Mesendoderm (in vitro differentiated cells): ENCODE measurements around the gene DIAPH2.

Experiments used
- DNase-seq: peaks from one replicate; pipeline ENCODE4 v3.0.0; 2013
- H2AK5ac ChIP-seq: 2 replicates; pipeline ENCODE4 v1.6.1; 2013; ENCODE audit warnings: low read length, inconsistent platforms
- H2BK120ac ChIP-seq: 2 replicates; pipeline ENCODE4 v1.6.1; 2013; ENCODE audit warnings: low read depth, mild to moderate bottlenecking, low read length, moderate library complexity, mixed read lengths
- H2BK15ac ChIP-seq: replicated peaks from 2 replicates; pipeline ENCODE4 v1.6.1; 2013; ENCODE audit warnings: low read depth, mild to moderate bottlenecking, moderate library complexity
- H2BK5ac ChIP-seq: 2 replicates; pipeline ENCODE4 v1.6.1; 2013; ENCODE audit warnings: low read length, inconsistent platforms
- H3K18ac ChIP-seq: 2 replicates; pipeline ENCODE4 v1.6.1; 2013; ENCODE audit warnings: mild to moderate bottlenecking, low read length, mixed read lengths
- H3K23ac ChIP-seq: one replicate; pipeline ENCODE4 v1.6.1; 2013; ENCODE audit warnings: low read length
- H3K27ac ChIP-seq: 2 replicates; pipeline ENCODE4 v1.5.1; 2013; ENCODE audit warnings: low read depth, mild to moderate bottlenecking, inconsistent platforms, low read length, moderate library complexity
- H3K27me3 ChIP-seq: 2 replicates; pipeline ENCODE4 v1.6.1; 2013; ENCODE audit warnings: low read length, control low read depth, mild to moderate bottlenecking, inconsistent platforms; ENCODE audit not compliant: insufficient read depth, poor library complexity
- H3K36me3 ChIP-seq: 2 replicates; pipeline ENCODE4 v1.6.1; 2013; ENCODE audit warnings: low read length, inconsistent platforms; ENCODE audit not compliant: control insufficient read depth, insufficient read depth
- H3K4ac ChIP-seq: one replicate; pipeline ENCODE4 v1.6.1; 2013; ENCODE audit warnings: low read depth, mild to moderate bottlenecking, low read length, moderate library complexity
- H3K4me1 ChIP-seq: 2 replicates; pipeline ENCODE4 v1.6.1; 2013; ENCODE audit warnings: low read depth, low read length, inconsistent platforms; ENCODE audit not compliant: control insufficient read depth
- H3K4me2 ChIP-seq: 2 replicates; pipeline ENCODE4 v1.6.1; 2013; ENCODE audit warnings: low read length
- H3K4me3 ChIP-seq: 2 replicates; pipeline ENCODE4 v1.5.1; 2013; ENCODE audit warnings: mild to moderate bottlenecking, low read length
- H3K56ac ChIP-seq: one replicate; pipeline ENCODE4 v1.6.1; 2013; ENCODE audit warnings: low read length
- H3K79me1 ChIP-seq: 2 replicates; pipeline ENCODE4 v1.6.1; 2013; ENCODE audit warnings: low read length, inconsistent platforms
- H3K79me2 ChIP-seq: 2 replicates; pipeline ENCODE4 v1.6.1; 2013; ENCODE audit warnings: mild to moderate bottlenecking, low read length; ENCODE audit not compliant: control insufficient read depth, insufficient read depth
- H3K9ac ChIP-seq: 2 replicates; pipeline ENCODE4 v1.6.1; 2013; ENCODE audit warnings: low read length, inconsistent platforms
- H4K5ac ChIP-seq: one replicate; pipeline ENCODE4 v1.6.1; 2013; ENCODE audit warnings: low read length
- H4K8ac ChIP-seq: one replicate; pipeline ENCODE4 v1.6.1; 2013; ENCODE audit warnings: low read depth, mild to moderate bottlenecking, control low read depth, low read length, moderate library complexity
- WGBS: extraction: QIAGEN DNeasy Blood & Tissue Kit; methylation state at CpG from one replicate; pipeline ENCODE4 v1.1.7; 2013; ENCODE audit warnings: low lambda C conversion rate, missing lambda C conversion rate; ENCODE audit not compliant: insufficient coverage; ENCODE audit errors: extremely low coverage; 5-methylcytosine and 5-hydroxymethylcytosine counted together

DIAPH2 gene

GRCh38 chrX:97628807-97629596 is 944.4 kb downstream of the DIAPH2 start:
- no peak overlapping the region for H4K5ac ChIP-seq
- no peak overlapping the region for H3K56ac ChIP-seq
- no peaks in the 10 kb centered on the region for H3K4me1 ChIP-seq
- no peak overlapping the region for H2BK5ac ChIP-seq
- no peak for DNase-seq
- H3K79me2 ChIP-seq: no peaks in the 10 kb centered on the region
- H3K18ac ChIP-seq: no peak overlapping the region
- no peak overlapping the region for H2AK5ac ChIP-seq
- no peak overlapping the region for H3K4me3 ChIP-seq
- no peaks in the 10 kb centered on the region for H3K36me3 ChIP-seq
- H3K23ac ChIP-seq: no peak overlapping the region
- H3K27ac ChIP-seq: no peak overlapping the region
- no peak overlapping the region for H2BK120ac ChIP-seq
- no peak overlapping the region for H4K8ac ChIP-seq
- no peak overlapping the region for H3K9ac ChIP-seq
- H3K4me2 ChIP-seq: no peak overlapping the region
- H3K79me1 ChIP-seq: no peaks in the 10 kb centered on the region
- no CpG with 5 or more reads among the region's 6 CpGs for WGBS
- no peak overlapping the region for H2BK15ac ChIP-seq
- H3K4ac ChIP-seq: no peak overlapping the region
- H3K27me3 ChIP-seq: no peaks in the 10 kb centered on the region

DNA sequence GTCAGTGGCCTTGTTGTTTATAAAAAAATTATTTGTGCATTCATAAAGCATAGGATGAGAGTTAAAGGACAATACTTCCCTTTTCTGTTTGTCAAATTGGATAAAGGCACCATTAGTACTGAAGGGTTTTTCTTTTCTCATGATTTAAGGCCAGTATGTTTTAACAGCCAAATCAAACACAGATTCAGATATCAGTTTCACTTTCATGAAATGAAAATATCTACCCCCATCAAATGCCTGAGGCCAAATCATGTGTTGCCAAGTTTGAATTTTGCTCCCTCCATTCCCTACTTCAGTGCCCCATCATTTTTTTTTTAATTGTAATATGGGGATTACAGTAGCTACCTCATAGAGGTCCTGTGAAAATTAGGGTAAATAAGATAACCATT is 944.9 kb downstream of the DIAPH2 start:
- no peak for DNase-seq
- no peak overlapping the region for H3K23ac ChIP-seq

GRCh38 chrX:97633798-97634197 is 949.2 kb downstream of the DIAPH2 start:
- Histone ChIP-seq H2BK120ac (no peak overlapping the region), H3K4me2 (no peak overlapping the region), H3K79me2 (no peaks in the 10 kb centered on the region), H3K27ac (no peak overlapping the region), H4K5ac (no peak overlapping the region), H3K23ac (no peak overlapping the region), H2BK5ac (no peak overlapping the region), H3K79me1 (no peaks in the 10 kb centered on the region), H3K27me3 (no peaks in the 10 kb centered on the region), H3K36me3 (no peaks in the 10 kb centered on the region), H2AK5ac (no peak overlapping the region), H3K4me3 (no peak overlapping the region), H3K4ac (no peak overlapping the region), H3K9ac (no peak overlapping the region), H3K4me1 (no peaks in the 10 kb centered on the region), H3K18ac (no peak overlapping the region), H3K56ac (no peak overlapping the region), H4K8ac (no peak overlapping the region), H2BK15ac (no peak overlapping the region)
- DNase-seq: no peak
- WGBS: no CpG with 5 or more reads among the region's 4 CpGs

More for the DNA sequence above, 944.9 kb downstream of the DIAPH2 start:
- Histone ChIP-seq H3K27ac (no peak overlapping the region), H3K4me3 (no peak overlapping the region), H2AK5ac (no peak overlapping the region), H3K4ac (no peak overlapping the region), H2BK120ac (no peak overlapping the region), H3K4me2 (no peak overlapping the region), H3K4me1 (no peaks in the 10 kb centered on the region), H3K79me1 (no peaks in the 10 kb centered on the region), H3K18ac (no peak overlapping the region), H2BK5ac (no peak overlapping the region), H3K9ac (no peak overlapping the region), H4K5ac (no peak overlapping the region), H3K56ac (no peak overlapping the region), H3K27me3 (no peaks in the 10 kb centered on the region), H3K36me3 (no peaks in the 10 kb centered on the region), H2BK15ac (no peak overlapping the region), H4K8ac (no peak overlapping the region), H3K79me2 (no peaks in the 10 kb centered on the region)

- H3K79me2 ChIP-seq: no peaks in the 10 kb centered on the region
- no peak overlapping the region for H2BK120ac ChIP-seq
- H3K27me3 ChIP-seq: no peaks in the 10 kb centered on the region
- H3K79me1 ChIP-seq: no peaks in the 10 kb centered on the region
- no CpG with 5 or more reads among the region's 5 CpGs for WGBS
- no peak overlapping the region for H4K5ac ChIP-seq
- no peak for DNase-seq
- H3K56ac ChIP-seq: no peak overlapping the region
- H3K4me1 ChIP-seq: no peaks in the 10 kb centered on the region
- H3K18ac ChIP-seq: no peak overlapping the region
- no peaks in the 10 kb centered on the region for H3K36me3 ChIP-seq
- no peak overlapping the region for H3K9ac ChIP-seq
- no peak overlapping the region for H2BK15ac ChIP-seq
- H3K23ac ChIP-seq: no peak overlapping the region
- no peak overlapping the region for H4K8ac ChIP-seq
- no peak overlapping the region for H3K4ac ChIP-seq
- H2AK5ac ChIP-seq: no peak overlapping the region
- H3K27ac ChIP-seq: no peak overlapping the region
- H2BK5ac ChIP-seq: no peak overlapping the region
- no peak overlapping the region for H3K4me3 ChIP-seq
- no peak overlapping the region for H3K4me2 ChIP-seq
Measured at GRCh38 chrX:97636473-97637140, 952.0 kb downstream of the DIAPH2 start.

DNA sequence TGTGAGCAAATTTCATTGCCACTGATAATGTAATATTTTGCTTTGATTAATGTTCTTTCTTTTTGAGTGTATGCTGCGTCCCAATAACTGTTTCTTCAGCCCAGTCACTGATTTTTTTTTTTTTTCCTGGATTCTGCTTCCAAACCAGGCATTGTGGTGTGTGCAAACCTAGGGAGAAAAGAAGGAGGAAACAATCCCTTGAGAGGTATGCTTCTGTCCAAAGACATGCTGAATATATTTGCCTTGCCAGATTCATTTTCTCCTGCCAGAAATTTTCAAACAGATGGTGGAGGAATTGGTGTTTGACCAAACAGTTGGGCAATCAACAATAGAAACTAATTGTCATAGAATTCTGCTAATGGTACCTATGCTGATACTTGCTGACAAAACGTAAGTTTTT is 952.6 kb downstream of the DIAPH2 start:
- Histone ChIP-seq H3K27me3 (no peaks in the 10 kb centered on the region), H3K9ac (no peak overlapping the region), H3K4me1 (no peaks in the 10 kb centered on the region), H4K5ac (no peak overlapping the region), H3K27ac (no peak overlapping the region), H3K79me2 (no peaks in the 10 kb centered on the region), H2BK120ac (no peak overlapping the region), H3K23ac (no peak overlapping the region), H3K18ac (no peak overlapping the region), H2BK15ac (no peak overlapping the region), H2AK5ac (no peak overlapping the region), H3K36me3 (no peaks in the 10 kb centered on the region), H3K4me2 (no peak overlapping the region), H3K4ac (no peak overlapping the region), H4K8ac (no peak overlapping the region), H3K4me3 (no peak overlapping the region), H3K56ac (no peak overlapping the region), H3K79me1 (no peaks in the 10 kb centered on the region), H2BK5ac (no peak overlapping the region)
- whole genome bisulfite sequencing: no CpG with 5 or more reads among the region's 2 CpGs
- no peak for DNase-seq
